DOHH2 (cell line): ENCODE data around the gene SLAMF1.

Experiments used
- H3F3A ChIP-seq: fragments of 200-600 bp; sonication (generic), shearing (Covaris generic); 2 replicates; pipeline ENCODE4 v1.6.0; 2016; ENCODE audit warnings: antibody characterized with exemption, mild to moderate bottlenecking; ENCODE audit not compliant: control insufficient read depth, insufficient read depth
- H3K27ac ChIP-seq: fragments of 200-600 bp; sonication (generic); 2 replicates; pipeline ENCODE4 v1.5.1; 2014; ENCODE audit warnings: low read depth, mild to moderate bottlenecking, low read length, moderate library complexity
- H3K27me3 ChIP-seq: fragments of 200-600 bp; sonication (generic); 2 replicates; pipeline ENCODE4 v1.6.1; 2014; ENCODE audit warnings: mild to moderate bottlenecking, low read length, mixed read lengths; ENCODE audit not compliant: control insufficient read depth
- H3K36me3 ChIP-seq: fragments of 200-600 bp; sonication (generic); 2 replicates; pipeline ENCODE4 v1.6.1; 2014; ENCODE audit warnings: mild to moderate bottlenecking, low read length, moderate library complexity, mixed read lengths; ENCODE audit not compliant: control insufficient read depth
- H3K4me1 ChIP-seq: fragments of 200-600 bp; sonication (generic); 2 replicates; pipeline ENCODE4 v1.6.1; 2014; ENCODE audit warnings: mild to moderate bottlenecking, low read length, mixed read lengths; ENCODE audit not compliant: control insufficient read depth
- H3K4me2 ChIP-seq: fragments of 200-600 bp; sonication (generic); 2 replicates; pipeline ENCODE4 v1.6.0; 2014; ENCODE audit warnings: mild to moderate bottlenecking, low read length, moderate library complexity
- H3K4me3 ChIP-seq: fragments of 200-600 bp; sonication (generic); 2 replicates; pipeline ENCODE4 v1.5.1; 2014; ENCODE audit warnings: mild to moderate bottlenecking, low read length, mixed read lengths
- H3K79me2 ChIP-seq: fragments of 200-600 bp; sonication (generic); 2 replicates; pipeline ENCODE4 v1.6.1; 2014; ENCODE audit warnings: mild to moderate bottlenecking, low read length, mixed read lengths; ENCODE audit not compliant: control insufficient read depth
- H3K9me2 ChIP-seq: fragments of 200-600 bp; sonication (generic); replicated peaks from 2 replicates; pipeline ENCODE4 v1.6.1; 2014; ENCODE audit warnings: mild to moderate bottlenecking, low read length, mixed read lengths; ENCODE audit not compliant: control insufficient read depth
- H3K9me3 ChIP-seq: fragments of 200-600 bp; sonication (generic); 2 replicates; pipeline ENCODE4 v1.6.1; 2014; ENCODE audit warnings: antibody characterized with exemption, low read length, mixed read lengths; ENCODE audit not compliant: control insufficient read depth, insufficient read depth
- H4K20me1 ChIP-seq: fragments of 200-600 bp; sonication (generic); 2 replicates; pipeline ENCODE4 v1.6.0; 2014; ENCODE audit warnings: low read depth, mild to moderate bottlenecking, antibody characterized with exemption, low read length, moderate library complexity; ENCODE audit not compliant: control insufficient read depth, insufficient read depth
- EZH2phosphoT487 ChIP-seq: fragments of 200-600 bp; sonication (generic); IDR thresholded peaks from 2 replicates; pipeline ENCODE4 v1.6.1; 2017; ENCODE audit warnings: borderline replicate concordance, mild to moderate bottlenecking, antibody characterized with exemption, low read length, moderate library complexity, mixed read lengths
- TF ChIP-seq, protein P1 (sequence below): fragments of 200-600 bp; sonication (generic); IDR thresholded peaks from one replicate; pipeline ENCODE4 v1.5.1; 2014; ENCODE audit warnings: antibody characterized with exemption, mild to moderate bottlenecking, low read depth, low read length; ENCODE audit not compliant: poor library complexity, severe bottlenecking

SLAMF1 gene

DNA sequence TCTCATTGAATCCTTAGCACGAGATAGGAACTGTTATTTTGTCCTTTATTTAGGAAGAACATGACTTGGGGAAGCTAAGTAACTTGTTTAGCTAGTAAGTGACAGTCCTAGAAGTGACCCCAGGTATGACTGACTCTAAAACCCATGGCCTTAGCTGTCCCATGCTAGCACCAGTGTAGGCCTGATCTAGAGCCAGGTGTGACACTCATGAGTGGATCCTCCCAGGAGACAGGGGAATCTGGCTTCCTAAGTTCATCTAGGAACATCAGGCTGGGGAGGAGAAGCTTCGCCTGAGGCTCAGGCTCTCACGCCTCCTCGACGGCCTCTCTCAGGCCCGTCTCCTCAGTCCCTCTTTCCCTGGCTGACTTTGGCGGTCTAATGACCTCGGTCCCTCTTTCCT is 33.6 kb upstream of the SLAMF1 start:
- Histone ChIP-seq H3K4me2 (no peak overlapping the region), H3K27me3 (no peaks in the 10 kb centered on the region), H3K4me1 (peaks cover 15% of the 10 kb centered on the region), H3K9me2 (no peaks in the 10 kb centered on the region), H3K9me3 (no peaks in the 10 kb centered on the region), H3K79me2 (no peaks in the 10 kb centered on the region), H3K36me3 (no peaks in the 10 kb centered on the region), H4K20me1 (no peaks in the 10 kb centered on the region), H3K4me3 (no peak overlapping the region), H3K27ac (no peak overlapping the region), H3F3A (no peaks in the 10 kb centered on the region)
- TF ChIP-seq, protein P1, sequence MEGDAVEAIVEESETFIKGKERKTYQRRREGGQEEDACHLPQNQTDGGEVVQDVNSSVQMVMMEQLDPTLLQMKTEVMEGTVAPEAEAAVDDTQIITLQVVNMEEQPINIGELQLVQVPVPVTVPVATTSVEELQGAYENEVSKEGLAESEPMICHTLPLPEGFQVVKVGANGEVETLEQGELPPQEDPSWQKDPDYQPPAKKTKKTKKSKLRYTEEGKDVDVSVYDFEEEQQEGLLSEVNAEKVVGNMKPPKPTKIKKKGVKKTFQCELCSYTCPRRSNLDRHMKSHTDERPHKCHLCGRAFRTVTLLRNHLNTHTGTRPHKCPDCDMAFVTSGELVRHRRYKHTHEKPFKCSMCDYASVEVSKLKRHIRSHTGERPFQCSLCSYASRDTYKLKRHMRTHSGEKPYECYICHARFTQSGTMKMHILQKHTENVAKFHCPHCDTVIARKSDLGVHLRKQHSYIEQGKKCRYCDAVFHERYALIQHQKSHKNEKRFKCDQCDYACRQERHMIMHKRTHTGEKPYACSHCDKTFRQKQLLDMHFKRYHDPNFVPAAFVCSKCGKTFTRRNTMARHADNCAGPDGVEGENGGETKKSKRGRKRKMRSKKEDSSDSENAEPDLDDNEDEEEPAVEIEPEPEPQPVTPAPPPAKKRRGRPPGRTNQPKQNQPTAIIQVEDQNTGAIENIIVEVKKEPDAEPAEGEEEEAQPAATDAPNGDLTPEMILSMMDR = no peak
- TF ChIP-seq EZH2phosphoT487 = no peak

DNA sequence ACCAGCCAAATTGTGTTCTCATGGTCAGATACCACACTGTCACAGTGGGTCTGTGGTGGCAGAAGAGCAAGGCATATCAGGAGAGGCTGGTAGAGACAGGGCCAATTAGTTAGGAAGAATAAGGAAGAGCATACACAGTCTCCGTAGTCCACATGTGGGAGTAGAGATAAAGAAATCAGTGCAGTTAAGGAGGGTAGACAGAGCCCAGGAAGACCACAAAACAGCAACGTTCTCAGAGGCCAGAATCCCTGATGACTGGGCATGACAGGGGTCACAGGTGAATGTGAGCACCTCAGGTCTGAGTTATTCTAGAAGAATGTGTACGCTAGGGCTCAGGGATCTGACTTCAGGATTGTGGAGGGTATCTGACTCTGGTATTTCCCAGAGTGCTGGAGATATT is 33.0 kb upstream of the SLAMF1 start:
- no peaks in the 10 kb centered on the region for H3K9me3 ChIP-seq
- H3K36me3 ChIP-seq = no peaks in the 10 kb centered on the region
- H3K4me2 ChIP-seq = no peak overlapping the region
- no peaks in the 10 kb centered on the region for H3F3A ChIP-seq
- H3K27me3 ChIP-seq = no peaks in the 10 kb centered on the region
- no peak overlapping the region for H3K4me3 ChIP-seq
- TF ChIP-seq EZH2phosphoT487 = no peak
- TF ChIP-seq, protein P1 = no peak
- no peaks in the 10 kb centered on the region for H4K20me1 ChIP-seq
- H3K27ac ChIP-seq = no peak overlapping the region
- no peaks in the 10 kb centered on the region for H3K9me2 ChIP-seq
- no peaks in the 10 kb centered on the region for H3K79me2 ChIP-seq
- H3K4me1 ChIP-seq = peaks cover 20% of the 10 kb centered on the region

DNA sequence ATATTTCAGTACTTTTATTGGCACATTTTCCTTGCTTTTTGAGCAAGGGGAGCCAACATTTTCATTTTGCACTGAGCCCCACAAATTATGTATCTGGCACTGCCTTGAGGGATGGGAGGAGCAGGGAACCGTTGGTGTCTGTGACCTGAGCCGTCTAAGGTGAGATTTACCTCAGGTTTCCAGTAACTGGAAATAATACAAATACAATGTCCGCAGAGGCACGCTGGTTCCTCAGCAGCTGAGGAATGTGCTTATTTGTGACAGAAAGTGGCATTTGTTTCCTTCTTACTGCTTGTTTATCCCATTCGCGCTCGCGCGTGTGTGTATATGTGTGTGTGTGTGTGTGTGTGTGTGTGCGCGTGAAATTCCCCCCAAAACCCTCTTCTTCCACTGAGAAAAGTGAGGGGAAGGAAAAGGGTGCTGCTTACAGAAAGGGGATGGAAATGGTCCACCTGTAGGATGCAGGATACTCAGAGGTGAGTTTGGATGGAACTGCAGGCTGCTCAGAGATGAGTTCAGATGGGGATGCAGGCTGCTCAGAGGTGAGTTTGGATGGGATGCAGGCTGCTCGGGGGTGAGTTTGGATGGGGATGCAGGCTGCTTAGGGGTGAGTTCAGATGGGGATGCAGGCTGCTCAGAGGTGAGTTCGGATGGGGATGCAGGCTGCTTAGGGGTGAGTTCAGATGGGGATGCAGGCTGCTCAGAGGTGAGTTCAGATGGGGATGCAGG is 30.2 kb upstream of the SLAMF1 start:
- Histone ChIP-seq H3K9me3 (no peaks in the 10 kb centered on the region), H3K4me2 (no peak overlapping the region), H3K4me3 (no peak overlapping the region), H4K20me1 (no peaks in the 10 kb centered on the region), H3K79me2 (no peaks in the 10 kb centered on the region), H3K4me1 (peaks cover 42% of the 10 kb centered on the region), H3F3A (peaks cover 8% of the 10 kb centered on the region; the same call in 1 of the 2 replicates), H3K36me3 (0 out of 2 replicates have a peak, but pooled peaks cover 4% of the 10 kb centered on the region), H3K27ac (no peak overlapping the region), H3K27me3 (no peaks in the 10 kb centered on the region; the same call in 1 of the 2 replicates), H3K9me2 (no peaks in the 10 kb centered on the region)
- TF ChIP-seq, protein P1 = no peak
- TF ChIP-seq EZH2phosphoT487 = no peak
